CD4-positive, alpha-beta T cell (primary cell): ENCODE measurements around the gene SCUBE1. TPM values are rescaled to one million over a fixed set of nuclear protein-coding genes. Genes with fewer than 3 reads are reported as not detected.
A peak's percentile ranks its signal among the peaks of the same experiment; 100 is the strongest.

ENCODE experiments used
- ATAC-seq: fragments of 200-7000 bp; cut with Tn5 transposase; one replicate; pipeline ENCODE4 v1.10.0; 2022; ENCODE audit warnings: mild to moderate bottlenecking; ENCODE audit not compliant: poor library complexity
- CTCF ChIA-PET: fragments of 350-600 bp; sonication (Branson Sonifier 250); formaldehyde crosslinking; loops from one replicate; lab custom pipeline; 2021; ENCODE audit warnings: antibody characterized with exemption, inconsistent platforms; lab: Charles Lee
- POLR2A ChIA-PET: fragments of 350-600 bp; sonication (Branson Sonifier 250); formaldehyde crosslinking; loops from one replicate; lab custom pipeline; 2021; ENCODE audit warnings: antibody characterized with exemption, inconsistent platforms; lab: Charles Lee
- DNase-seq, 14 experiments: peaks; one replicate each; pipeline ENCODE4 v3.0.0-alpha.2; 2013 to 2020; ENCODE audit warnings: mixed read lengths in 2 of 14
- H3K27ac ChIP-seq, 2 donors: one replicate each; pipeline versions ENCODE4 v1.5.1 to v1.7.0; 2013; ENCODE audit warnings: low read length in 2 of 2, low read depth in 1 of 2, mild to moderate bottlenecking in 1 of 2
- H3K27me3 ChIP-seq, 2 experiments: 1 replicate in 1 of 2; 2 replicates in 1 of 2; pipeline versions ENCODE4 v1.6.1 to v1.7.0; 2013; ENCODE audit warnings: low read length in 2 of 2, control low read depth in 1 of 2, mild to moderate bottlenecking in 1 of 2, moderate library complexity in 1 of 2; ENCODE audit not compliant: insufficient read depth in 2 of 2, control insufficient read depth in 1 of 2
- H3K36me3 ChIP-seq: one replicate; pipeline ENCODE4 v1.6.1; 2013; ENCODE audit warnings: low read length, control low read depth; ENCODE audit not compliant: insufficient read depth
- H3K4me1 ChIP-seq: one replicate; pipeline ENCODE4 v1.6.1; 2013; ENCODE audit warnings: low read length, control low read depth; ENCODE audit not compliant: insufficient read depth
- H3K4me3 ChIP-seq: one replicate; pipeline ENCODE4 v1.5.1; 2013; ENCODE audit warnings: mild to moderate bottlenecking, low read length, moderate library complexity
- H3K9me3 ChIP-seq, 2 experiments: 1 replicate in 1 of 2; 2 replicates in 1 of 2; pipeline versions ENCODE4 v1.6.1 to v1.7.0; 2013; ENCODE audit warnings: low read length in 2 of 2, mild to moderate bottlenecking in 2 of 2, control low read depth in 1 of 2, moderate library complexity in 1 of 2; ENCODE audit not compliant: control insufficient read depth in 1 of 2, insufficient read depth in 1 of 2
- H3K27ac Mint-ChIP-seq: one replicate; pipeline ENCODE4 v1.8.0; 2020; ENCODE audit warnings: mixed read lengths
- H3K27me3 Mint-ChIP-seq: one replicate; pipeline ENCODE4 v1.8.0; 2021; ENCODE audit warnings: mixed read lengths
- H3K36me3 Mint-ChIP-seq: one replicate; pipeline ENCODE4 v1.8.0; 2021; ENCODE audit warnings: low read depth, mixed read lengths
- H3K4me1 Mint-ChIP-seq: one replicate; pipeline ENCODE4 v1.8.0; 2021; ENCODE audit warnings: low read depth, mixed read lengths
- H3K4me3 Mint-ChIP-seq: one replicate; pipeline ENCODE4 v1.8.0; 2020; ENCODE audit warnings: mild to moderate bottlenecking, mixed read lengths
- H3K9me3 Mint-ChIP-seq: one replicate; pipeline ENCODE4 v1.8.0; 2020; ENCODE audit warnings: mixed read lengths
- intact Hi-C, 2 experiments: fragments of 100-400 bp; cut with DNase I in 1 of 2; cut with micrococcal nuclease in 1 of 2; formaldehyde crosslinking; loops; one replicate each; pipeline versions ENCODE4 v1.15.1 to v1.9.0; 2023 to 2025; cut with DNase I, micrococcal nuclease
- total RNA-seq, 174 experiments: library from RNA in 2 of 174; stranded (reverse) in 2 of 174; gene quantifications; one replicate each; pipeline ENCODE4 v1.2.3 and lab custom pipeline; 2021 to 2026
- TF ChIP-seq, protein P1 (sequence below): fragments of 200-600 bp; IDR thresholded peaks from one replicate; pipeline ENCODE4 v1.8.0; 2022; ENCODE audit warnings: antibody characterized with exemption, mild to moderate bottlenecking

The SCUBE1 gene
- total RNA-seq, 2 experiments from 2014 or later: not detected

DNA sequence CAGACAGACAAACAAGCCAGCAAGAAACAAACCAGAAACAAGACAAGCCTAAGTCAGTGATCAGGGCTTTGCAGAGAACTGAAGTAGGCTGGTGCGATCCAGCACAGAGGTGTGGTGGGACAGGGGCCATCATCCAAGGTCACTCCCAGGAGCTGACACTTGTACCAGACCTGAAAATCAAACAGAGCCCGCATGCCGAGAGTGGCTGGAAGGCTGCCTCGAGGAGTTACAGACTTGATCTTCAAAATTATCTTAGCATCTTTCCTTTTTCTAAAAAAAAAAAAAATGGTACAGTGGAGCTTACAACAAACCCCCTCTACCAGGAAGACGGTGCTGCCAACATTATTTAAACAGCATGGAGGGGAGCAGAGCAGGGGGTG lies 8.8 kb upstream of the SCUBE1 start:
- Mint-ChIP-seq H3K27me3 (peaks cover 37% of the 10 kb centered on the region), H3K36me3 (no peaks in the 10 kb centered on the region), H3K4me3 (no peak overlapping the region), H3K9me3 (no peaks in the 10 kb centered on the region), H3K27ac (no peak overlapping the region), H3K4me1 (no peaks in the 10 kb centered on the region)
- DNase-seq (no peak), ATAC-seq (no peak)
- TF ChIP-seq, protein P1, sequence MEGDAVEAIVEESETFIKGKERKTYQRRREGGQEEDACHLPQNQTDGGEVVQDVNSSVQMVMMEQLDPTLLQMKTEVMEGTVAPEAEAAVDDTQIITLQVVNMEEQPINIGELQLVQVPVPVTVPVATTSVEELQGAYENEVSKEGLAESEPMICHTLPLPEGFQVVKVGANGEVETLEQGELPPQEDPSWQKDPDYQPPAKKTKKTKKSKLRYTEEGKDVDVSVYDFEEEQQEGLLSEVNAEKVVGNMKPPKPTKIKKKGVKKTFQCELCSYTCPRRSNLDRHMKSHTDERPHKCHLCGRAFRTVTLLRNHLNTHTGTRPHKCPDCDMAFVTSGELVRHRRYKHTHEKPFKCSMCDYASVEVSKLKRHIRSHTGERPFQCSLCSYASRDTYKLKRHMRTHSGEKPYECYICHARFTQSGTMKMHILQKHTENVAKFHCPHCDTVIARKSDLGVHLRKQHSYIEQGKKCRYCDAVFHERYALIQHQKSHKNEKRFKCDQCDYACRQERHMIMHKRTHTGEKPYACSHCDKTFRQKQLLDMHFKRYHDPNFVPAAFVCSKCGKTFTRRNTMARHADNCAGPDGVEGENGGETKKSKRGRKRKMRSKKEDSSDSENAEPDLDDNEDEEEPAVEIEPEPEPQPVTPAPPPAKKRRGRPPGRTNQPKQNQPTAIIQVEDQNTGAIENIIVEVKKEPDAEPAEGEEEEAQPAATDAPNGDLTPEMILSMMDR: no peak
- H3K36me3 ChIP-seq: no peaks in the 10 kb centered on the region
- H3K9me3 ChIP-seq: no peaks in the 10 kb centered on the region
- intact Hi-C loops: no loop called here
- no peak overlapping the region for H3K27ac ChIP-seq
- H3K4me3 ChIP-seq: no peak overlapping the region
- ChIA-PET CTCF (no interaction called here), POLR2A (no interaction called here)
- peaks cover 4 to 6% of the 10 kb centered on the region in 2 experiments for H3K27me3 ChIP-seq
- no peaks in the 10 kb centered on the region for H3K4me1 ChIP-seq

GRCh38 chr22:43349636-43350035 lies 6.5 kb upstream of the SCUBE1 start:
- Histone ChIP-seq H3K9me3 (peaks cover 0 to 3% of the 10 kb centered on the region in 2 experiments), H3K4me1 (peaks cover 10% of the 10 kb centered on the region), H3K36me3 (no peaks in the 10 kb centered on the region), H3K4me3 (no peak overlapping the region), H3K27me3 (peaks cover under 1 to 13% of the 10 kb centered on the region in 2 experiments), H3K27ac (no peak overlapping the region)
- CTCF ChIA-PET: no interaction called here
- ATAC-seq: no peak
- no peak overlapping the region for H3K4me3 Mint-ChIP-seq
- TF ChIP-seq, protein P1: no peak
- no peaks in the 10 kb centered on the region for H3K4me1 Mint-ChIP-seq
- H3K27ac Mint-ChIP-seq: no peak overlapping the region
- POLR2A ChIA-PET: no interaction called here
- H3K27me3 Mint-ChIP-seq: peaks cover 55% of the 10 kb centered on the region
- no peaks in the 10 kb centered on the region for H3K9me3 Mint-ChIP-seq
- DNase-seq: no peak
- intact Hi-C loops: no loop called here
- H3K36me3 Mint-ChIP-seq: no peaks in the 10 kb centered on the region

DNA sequence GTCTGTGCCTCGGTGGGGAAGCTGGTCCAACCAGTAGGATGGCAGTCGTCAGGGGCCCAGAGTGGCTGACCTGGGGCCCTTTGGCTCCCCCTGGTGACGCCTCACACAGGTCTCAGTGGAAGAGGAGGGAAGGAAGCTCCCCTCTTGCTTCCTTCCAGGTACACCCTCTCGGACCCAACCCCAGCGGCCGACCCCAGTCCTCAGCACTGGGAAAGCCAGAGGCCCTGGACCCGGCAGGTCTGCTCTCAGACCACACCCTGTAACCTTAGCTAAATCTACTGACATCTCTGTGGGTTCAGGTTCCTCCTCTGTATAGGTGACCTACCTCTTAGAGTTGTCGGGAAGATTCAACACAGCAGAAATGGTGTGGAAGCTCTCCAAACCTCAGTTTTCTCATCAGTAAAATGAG lies 3.4 kb upstream of the SCUBE1 start:
- intact Hi-C loops: loop anchor here (1.0 to 2.0 kb wide), 3 partner anchors 72 to 115 kb away; no protein-coding TSS in a partner anchor
- Mint-ChIP-seq H3K4me1 (peaks cover 7% of the 10 kb centered on the region), H3K4me3 (no peak overlapping the region), H3K36me3 (no peaks in the 10 kb centered on the region), H3K27ac (no peak overlapping the region), H3K27me3 (peaks cover 69% of the 10 kb centered on the region), H3K9me3 (no peaks in the 10 kb centered on the region)
- ChIA-PET POLR2A (interaction anchor here (0.6 to 1.4 kb wide), 2 partner anchors 73 to 82 kb away, joined by 5 read pairs; no protein-coding TSS in a partner anchor), CTCF (interaction anchor here (0.7 to 1.9 kb wide), 16 partner anchors 9 to 159 kb away, joined by 3 to 30 read pairs (median 4); partner anchors contain the start of gene TTLL12)
- peak; percentile 42 to 77 (median 62) for DNase-seq
- Histone ChIP-seq H3K4me3 (no peak overlapping the region), H3K27me3 (peaks cover 21 to 23% of the 10 kb centered on the region in 2 experiments), H3K4me1 (peaks cover 21% of the 10 kb centered on the region), H3K9me3 (peaks cover 0 to 12% of the 10 kb centered on the region in 2 experiments), H3K27ac (no peak overlapping the region), H3K36me3 (no peaks in the 10 kb centered on the region)
- TF ChIP-seq, protein P1: peak; percentile 81
- ATAC-seq: peak; percentile 62
